ENCODE data around the gene SURF6.

The SURF6 gene

DNA sequence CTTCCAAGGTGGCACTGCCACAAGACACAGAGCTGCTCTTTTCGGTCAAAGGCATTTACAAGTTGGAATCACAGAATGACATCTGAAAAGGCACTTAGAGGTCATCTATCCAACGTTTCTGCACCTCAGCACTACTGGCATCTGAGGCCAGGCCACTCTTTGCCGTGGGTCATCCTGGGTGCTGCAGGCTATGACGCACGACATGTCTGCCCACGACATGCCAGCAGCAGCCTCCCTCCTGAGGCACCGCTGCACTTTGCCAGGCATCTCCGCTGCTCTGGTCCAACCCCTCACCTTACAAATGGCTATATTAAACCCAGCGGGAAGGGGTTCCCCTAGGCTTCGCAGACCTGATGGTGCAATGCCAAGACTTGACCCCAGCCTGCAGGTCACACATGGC lies 31.8 kb upstream of the SURF6 start:
- no peak overlapping the region for H3K27ac ChIP-seq
- no peak overlapping the region for H3K4me3 ChIP-seq
- no peak for DNase-seq (ENCODE audit: low spot score)
- TF ChIP-seq CTCF (IDR thresholded peaks at IDR 0.05), result no peak

- TF ChIP-seq CTCF (IDR thresholded peaks at IDR 0.05), result no peak
- no peak overlapping the region for H3K27ac ChIP-seq
- DNase-seq (ENCODE audit: low spot score), result no peak
- H3K4me3 ChIP-seq, result no peak overlapping the region
Observed at GRCh38 chr9:133367221-133367620, 31.2 kb upstream of the SURF6 start.

DNA sequence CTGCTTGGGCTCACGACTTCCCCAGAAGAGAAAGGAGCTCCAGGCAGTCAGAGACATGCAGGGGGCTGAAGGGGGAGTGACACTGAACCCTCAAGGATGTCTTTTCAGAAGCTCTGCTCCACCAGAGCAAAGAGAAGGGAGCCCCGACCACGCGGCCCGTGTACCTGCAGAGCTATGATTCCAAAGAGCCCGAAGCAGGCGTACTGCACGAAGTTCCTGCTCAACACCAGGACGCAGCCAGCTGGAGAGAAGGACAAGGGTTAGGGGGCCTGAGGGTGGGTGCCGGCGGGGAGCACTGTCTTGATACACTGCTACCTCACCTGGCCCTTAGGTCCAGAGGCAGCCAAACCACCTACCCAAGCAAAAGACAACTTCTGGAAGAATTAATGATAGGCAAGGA lies 30.4 kb upstream of the SURF6 start:
- TF ChIP-seq CTCF (IDR thresholded peaks at IDR 0.05), result no peak
- no peak overlapping the region for H3K27ac ChIP-seq
- no peak for DNase-seq (ENCODE audit: low spot score)
- H3K4me3 ChIP-seq, result no peak overlapping the region

DNA sequence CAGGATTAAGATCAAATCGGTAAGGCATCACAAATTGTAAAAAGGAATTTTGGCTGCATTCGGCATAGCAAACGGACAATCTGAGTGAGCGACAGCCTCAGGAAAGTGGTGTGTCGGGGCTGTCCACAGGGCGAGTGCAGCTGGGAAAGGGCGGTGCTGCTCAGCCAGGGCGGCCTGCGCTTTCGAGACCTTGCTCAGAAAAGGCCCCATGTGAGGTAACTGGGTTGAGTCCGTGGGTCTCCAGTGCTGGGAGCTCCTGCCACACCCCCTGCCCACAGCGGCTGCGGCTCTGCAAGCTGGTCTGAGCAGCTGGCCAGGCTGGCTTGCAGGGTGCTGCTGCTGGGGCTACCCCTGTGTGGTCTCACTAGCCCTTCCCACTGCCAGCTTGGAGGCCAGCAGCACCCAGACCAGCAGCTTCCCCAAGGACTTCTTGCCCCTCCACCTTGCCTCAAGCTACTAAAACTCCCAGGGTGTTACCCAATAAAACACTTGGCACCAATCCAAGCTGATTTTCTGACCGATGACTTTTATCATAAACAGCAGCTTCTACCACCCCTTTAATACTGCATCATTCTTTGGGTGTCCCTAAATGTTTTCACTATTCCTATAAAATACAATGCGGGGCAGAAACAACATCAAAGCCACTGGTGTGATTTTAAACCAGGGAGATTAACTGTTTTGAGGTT lies 26.5 kb upstream of the SURF6 start:
- Histone ChIP-seq H3K4me3 (no peak overlapping the region), H3K27ac (no peak overlapping the region)
- TF ChIP-seq CTCF (IDR thresholded peaks at IDR 0.05), result no peak
- DNase-seq (ENCODE audit: low spot score), result no peak

- DNase-seq (ENCODE audit: low spot score), result no peak
- Histone ChIP-seq H3K27ac (no peak overlapping the region), H3K4me3 (no peak overlapping the region)
- TF ChIP-seq CTCF (IDR thresholded peaks at IDR 0.05), result no peak
Observed at GRCh38 chr9:133361507-133362092, 25.6 kb upstream of the SURF6 start.

GRCh38 chr9:133360400-133361393 lies 24.7 kb upstream of the SURF6 start:
- DNase-seq (ENCODE audit: low spot score), result no peak
- H3K4me3 ChIP-seq, result no peak overlapping the region
- H3K27ac ChIP-seq, result peak overlapping the region in 1 of 2 donors; percentile 7
- TF ChIP-seq CTCF (IDR thresholded peaks at IDR 0.05), result no peak

Data from coronary artery (tissue), 2 donors.